HG02981 (cell line): ENCODE results near the gene HOXA10.
A peak's percentile ranks its signal among the peaks of the same experiment; 100 is the strongest.

Experiments used
- ATAC-seq: cut with Tn5 transposase; IDR thresholded peaks from one replicate; pipeline ENCODE4 v1.9.1; 2021; ENCODE audit warnings: mild to moderate bottlenecking, moderate library complexity; ENCODE audit not compliant: unreplicated experiment

The HOXA10 gene

DNA sequence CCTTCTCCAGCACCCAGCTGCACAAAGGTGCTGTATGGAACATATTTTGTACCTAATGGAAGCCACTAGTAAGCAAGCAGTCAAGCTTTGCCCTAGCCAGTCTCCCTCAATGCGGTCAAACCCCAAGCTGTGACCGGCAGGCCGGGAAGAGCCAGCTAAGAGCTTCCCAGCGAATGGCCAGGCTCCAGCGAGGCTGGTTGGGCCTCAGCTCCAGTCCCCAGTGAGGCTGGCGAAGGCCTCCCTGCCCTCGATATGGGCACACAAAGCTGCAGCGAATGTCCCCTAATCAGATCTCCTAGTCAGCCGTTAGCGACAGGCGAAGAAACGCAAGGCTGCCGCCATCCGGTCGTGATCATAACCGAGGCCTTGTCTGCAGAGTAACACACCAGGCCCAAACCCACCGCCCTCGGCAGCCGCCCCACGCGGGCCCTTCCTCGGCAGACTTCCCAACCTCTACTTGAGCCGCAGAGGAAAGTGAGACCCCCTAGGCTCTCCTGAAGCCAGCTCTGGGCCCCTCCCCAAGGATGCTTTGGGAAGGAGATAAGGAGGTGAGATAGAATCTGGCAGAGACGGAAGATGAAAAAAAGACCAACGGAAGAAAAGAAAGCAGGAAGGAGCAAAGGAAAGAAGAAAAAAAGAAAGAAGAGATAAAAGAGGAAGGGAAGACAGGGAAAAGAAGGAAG lies 5.7 kb downstream of the HOXA10 start:
- ATAC-seq = no peak

DNA sequence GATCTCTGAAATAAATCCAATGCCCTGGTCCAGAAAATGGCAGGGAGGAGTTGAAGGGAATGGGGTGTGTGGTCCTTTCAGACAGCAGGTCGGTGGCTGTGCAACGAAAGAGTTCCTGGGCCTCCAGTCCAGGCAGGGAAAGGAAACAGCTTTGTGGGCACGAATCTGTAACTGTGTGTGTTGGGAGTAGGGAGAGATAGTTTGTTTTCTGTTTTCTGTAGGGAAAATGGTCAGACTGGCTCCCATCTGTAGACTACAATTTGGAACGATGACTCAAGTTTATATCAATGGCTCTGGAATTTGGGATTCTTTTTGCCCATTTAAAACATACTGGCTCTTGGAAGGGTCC lies 6.2 kb downstream of the HOXA10 start:
- no peak for ATAC-seq

DNA sequence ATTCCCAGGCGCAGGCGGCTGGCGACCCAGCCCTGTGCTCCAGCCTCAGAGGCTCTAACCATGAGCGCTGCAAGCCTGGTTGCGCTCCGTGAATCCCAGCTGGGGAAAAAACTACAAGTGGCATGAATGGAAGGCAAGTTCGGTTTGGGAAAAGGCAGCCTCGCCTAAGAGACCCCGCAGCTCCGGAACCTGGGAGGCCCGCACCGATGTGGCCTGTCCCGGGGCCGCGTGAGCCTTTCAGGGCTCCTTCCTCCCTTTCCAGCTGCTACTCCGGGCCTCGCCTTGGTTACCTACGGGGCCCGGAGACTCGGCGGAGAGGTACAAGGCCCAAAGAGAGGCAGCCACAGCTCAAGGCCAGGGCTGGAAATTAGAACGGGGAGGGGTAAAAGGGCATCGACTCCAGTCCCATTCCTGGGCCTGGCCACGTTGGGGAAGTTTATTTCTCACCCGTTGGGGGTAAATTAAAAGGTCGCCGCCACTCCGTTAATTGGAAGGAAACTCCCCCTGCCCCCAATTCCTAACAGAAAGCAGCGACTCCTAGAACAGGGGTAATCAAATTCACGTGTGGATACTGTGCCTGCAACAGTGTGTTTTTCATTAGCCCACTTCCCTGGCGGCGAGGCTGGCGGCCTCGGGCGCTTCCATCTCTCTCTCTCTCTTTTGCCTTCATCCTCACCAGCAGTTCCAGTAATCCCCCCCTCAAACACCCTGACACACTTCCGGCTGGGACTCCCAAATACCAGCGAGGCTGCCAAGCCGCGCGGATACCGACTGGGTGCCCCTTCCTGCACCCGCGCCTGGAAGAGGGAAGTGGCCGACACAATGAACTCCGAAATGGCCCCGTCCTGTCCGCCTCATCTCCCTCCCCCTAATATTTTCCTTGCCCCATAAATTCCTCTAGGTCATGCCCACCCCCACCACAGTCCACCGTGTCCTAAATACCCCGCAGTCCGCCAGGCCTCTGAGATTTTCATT lies 7.3 kb downstream of the HOXA10 start:
- ATAC-seq = no peak

DNA sequence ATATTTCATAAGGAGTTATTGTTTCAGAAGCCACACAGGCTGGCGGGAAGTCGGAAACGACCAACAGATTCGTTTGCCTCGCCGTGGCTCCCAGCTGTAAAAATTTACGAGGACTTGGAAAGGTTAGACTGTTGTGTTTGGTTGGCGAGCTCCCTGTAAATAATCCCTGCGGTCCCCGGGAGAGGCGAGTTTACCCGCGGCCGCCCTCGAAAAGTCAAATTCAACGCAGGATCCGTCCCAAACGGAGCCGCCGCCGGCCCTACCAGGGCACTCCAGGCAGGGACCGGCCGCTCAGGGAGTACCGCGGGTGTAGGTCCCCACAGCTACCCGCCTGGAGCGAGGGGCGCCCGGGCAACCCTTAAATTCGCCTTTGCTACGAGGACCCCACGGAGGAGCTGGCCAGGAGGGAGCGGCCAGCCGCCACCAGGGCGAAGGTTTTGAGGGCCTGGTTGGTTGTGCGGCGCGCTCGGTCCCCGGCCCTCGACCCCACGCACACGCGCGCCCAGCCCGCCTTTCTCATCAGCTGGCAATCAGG lies 8.1 kb downstream of the HOXA10 start:
- no peak for ATAC-seq

DNA sequence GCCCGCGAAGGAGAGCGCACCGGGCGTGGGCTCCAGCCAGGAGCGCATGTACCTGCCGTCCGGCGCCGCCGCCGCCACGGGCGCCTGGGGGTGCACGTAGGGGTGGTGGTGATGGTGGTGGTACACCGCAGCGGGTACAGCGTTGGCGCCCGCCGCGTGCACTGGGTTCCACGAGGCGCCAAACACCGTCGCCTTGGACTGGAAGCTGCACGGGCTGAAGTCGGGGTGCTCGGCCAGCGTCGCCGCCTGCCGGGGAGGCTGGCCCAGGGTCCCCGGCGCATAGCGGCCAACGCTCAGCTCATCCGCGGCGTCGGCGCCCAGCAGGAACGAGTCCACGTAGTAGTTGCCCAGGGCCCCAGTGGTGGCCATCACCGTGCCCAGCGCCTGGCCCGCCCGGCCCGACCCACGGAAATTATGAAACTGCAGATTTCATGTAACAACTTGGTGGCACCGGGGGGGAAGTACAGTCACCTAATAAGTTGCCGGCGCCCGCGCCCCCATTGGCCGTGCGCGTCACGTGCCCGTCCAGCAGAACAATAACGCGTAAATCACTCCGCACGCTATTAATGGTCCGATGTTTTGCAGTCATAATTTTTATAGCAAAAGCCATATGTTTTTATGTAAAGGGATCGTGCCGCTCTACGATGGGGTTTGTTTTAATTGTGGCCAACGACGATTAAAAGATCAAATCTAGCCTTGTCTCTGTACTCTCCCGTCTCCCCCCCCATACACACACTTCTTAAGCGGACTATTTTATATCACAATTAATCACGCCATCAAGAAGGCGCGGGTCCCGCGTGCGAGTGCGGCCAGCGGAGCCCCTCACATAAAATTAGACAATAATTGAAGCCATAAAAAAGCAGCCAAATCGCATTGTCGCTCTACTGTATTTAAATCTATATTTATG lies 8.8 kb downstream of the HOXA10 start, which contains the start of gene HOXA9:
TSS of gene HOXA9 (minus strand) at position 449 of the 907 bp plus-strand sequence. CDS start at position 369, 80 bp downstream.
- no peak for ATAC-seq

DNA sequence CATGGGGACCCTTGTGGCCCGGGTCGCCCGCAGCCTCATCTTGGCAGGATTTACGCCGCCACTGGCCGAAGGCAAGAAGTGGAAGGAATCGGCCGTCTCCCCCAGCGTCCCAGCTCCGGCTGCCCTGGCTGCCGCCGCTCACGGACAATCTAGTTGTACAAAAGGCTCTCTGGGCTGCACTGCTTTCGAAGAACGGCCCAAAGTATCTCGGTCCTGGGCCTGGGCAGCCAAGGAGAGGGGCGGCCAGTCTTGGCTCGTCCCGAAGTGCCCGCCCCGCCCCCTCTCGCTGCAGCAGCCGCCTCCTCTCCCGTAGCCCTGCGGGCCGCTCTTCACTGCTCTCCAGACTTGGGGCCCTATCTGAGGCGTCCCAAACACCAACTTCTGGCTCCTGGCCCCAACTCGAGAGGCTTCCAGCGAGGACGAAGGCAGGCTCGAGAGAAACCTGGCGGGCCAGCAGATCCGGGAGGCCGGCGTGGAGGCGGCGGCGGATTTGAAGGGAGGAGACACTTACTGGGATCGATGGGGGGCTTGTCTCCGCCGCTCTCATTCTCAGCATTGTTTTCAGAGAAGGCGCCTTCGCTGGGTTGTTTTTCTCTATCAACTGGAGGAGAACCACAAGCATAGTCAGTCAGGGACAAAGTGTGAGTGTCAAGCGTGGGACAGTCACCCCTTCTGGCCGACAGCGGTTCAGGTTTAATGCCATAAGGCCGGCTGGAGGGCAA lies 9.6 kb downstream of the HOXA10 start:
- no peak for ATAC-seq

DNA sequence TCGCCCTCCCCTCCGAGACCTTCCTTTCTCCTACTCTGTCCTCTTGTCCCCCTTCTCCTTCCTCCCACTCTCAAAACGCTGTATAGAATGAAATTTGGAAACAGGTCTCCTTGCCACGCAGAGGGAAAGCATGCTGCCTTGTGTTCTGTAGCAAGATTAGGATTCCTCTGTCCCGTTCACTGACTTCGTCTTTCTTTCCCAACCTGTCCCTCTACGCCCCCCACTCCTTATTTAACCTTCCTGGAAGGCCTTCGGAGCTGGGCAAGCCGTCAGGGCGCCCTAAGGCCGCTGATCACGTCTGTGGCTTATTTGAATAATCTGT lies 10.1 kb downstream of the HOXA10 start:
- no peak for ATAC-seq

DNA sequence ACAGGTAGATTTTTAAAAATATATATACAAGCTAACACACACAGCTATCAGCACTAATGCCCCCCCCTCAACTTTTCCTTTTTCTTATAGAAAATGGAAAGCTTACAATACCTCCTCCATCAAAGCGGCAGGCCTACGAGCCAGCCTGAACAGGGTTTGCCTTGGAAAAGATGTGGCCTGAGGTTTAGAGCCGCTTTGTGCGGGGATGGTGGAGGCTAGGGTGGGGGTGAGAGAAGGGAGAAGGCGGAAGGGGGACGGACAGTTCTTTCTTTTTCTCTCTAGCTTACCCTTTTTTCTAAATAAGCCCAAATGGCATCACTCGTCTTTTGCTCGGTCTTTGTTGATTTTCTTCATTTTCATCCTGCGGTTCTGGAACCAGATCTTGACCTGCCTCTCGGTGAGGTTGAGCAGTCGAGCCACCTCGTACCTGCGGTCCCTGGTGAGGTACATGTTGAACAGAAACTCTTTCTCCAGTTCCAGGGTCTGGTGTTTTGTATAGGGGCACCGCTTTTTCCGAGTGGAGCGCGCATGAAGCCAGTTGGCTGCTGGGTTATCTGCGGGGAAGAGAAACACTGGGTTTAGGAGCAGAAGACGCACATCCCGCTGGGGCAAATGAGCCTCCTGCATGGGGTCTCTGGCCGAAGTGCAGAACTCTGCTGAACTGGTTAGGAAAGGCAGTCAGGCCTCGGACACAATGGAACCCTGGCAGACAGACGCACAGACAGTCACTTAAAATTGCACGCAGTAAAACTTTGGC lies 10.7 kb downstream of the HOXA10 start:
- no peak for ATAC-seq

DNA sequence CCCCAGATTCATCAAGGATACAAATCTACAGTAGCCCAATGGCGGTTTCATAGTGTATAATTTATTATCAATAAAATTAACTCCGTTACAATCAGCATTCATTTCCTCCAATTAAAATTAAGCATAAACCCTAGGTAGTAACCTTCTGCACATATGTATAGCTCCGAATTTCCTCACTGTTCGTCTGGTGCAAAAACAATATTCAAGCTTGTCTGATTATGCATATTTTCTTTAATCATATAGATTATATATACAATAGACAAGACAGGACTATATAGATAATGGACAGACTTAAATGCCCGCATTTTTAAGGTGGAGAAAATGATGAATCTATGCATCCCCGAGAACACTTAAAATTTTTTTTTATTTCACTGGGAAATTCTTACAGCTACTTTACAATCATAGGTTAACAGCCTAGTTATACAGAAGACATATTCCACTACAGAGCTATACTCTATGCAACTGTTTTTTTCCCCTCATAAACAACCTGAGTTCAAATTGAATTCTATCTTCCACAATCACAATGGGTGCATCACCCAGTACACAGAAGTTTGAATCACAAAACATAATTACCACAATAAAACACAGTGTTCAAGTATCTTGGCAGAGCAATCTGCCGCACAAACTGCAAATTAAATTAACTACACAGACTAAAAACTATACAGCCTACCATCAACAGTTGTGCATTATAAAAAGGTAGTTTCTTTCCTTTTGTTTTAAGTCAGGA lies 11.4 kb downstream of the HOXA10 start:
- no peak for ATAC-seq

DNA sequence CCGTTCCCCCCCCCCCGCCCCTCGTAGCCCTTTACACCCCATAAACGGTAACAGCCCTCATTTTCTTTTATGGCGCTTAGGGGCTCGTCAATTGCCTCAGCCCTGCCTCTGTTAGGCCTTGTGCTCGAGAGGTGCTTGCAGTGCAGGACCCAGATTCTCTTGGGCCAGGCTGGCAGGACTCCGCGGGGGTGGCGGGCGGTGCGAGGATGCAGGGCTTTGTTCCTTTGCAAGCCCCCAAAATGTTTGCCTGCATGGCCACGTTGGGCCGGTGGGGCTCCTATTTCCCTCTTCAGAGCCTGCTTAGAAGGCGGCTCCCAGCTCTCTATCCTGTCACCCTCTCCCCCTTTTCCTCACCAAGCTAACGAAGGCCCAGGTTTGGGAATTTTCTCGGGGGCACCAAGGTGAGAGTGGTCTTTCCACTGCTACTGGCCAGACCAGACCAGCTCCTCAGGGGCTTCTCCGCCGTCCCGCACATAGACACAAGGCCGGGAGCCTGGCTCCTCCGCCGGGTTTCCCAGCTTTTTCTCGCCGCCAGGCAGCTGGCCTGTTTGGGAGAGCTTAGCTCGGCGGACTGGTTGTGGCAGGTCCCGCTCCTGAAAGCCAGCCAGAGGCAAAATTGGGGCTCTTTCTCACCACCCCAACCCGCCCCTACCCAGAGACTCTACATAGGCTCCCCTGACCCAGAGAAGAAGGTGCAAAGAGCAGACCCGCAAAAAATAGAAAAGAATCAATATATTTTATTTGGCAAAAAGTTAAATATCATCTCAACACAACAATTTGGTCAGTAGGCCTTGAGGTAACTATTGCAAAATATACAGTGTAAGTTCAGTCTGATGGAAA lies 12.2 kb downstream of the HOXA10 start:
- no peak for ATAC-seq

DNA sequence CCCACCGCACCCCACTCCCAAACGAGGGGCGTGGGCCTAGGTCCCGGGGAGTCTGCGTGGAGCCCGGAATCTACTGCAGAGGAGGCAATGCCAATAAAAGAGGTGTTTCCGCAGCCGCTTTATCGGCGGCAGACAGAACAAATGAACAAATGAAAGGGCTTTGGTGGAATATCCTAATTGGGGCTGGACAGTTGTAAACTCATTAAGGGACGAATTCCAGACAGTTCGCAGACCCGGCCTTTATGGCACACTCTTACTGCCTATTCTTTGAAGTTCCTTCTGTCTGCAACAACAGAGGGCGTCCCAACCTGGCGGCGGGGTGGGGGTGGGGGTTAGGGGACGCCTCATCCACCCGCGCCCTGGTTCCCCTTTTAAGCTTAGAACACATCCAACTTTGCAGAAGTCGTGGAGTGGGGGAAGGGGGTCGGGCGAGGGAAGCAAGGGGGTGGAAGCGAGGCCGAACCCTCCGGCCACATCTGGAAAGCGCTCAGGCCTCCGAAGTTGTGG lies 12.9 kb downstream of the HOXA10 start:
- ATAC-seq = no peak

DNA sequence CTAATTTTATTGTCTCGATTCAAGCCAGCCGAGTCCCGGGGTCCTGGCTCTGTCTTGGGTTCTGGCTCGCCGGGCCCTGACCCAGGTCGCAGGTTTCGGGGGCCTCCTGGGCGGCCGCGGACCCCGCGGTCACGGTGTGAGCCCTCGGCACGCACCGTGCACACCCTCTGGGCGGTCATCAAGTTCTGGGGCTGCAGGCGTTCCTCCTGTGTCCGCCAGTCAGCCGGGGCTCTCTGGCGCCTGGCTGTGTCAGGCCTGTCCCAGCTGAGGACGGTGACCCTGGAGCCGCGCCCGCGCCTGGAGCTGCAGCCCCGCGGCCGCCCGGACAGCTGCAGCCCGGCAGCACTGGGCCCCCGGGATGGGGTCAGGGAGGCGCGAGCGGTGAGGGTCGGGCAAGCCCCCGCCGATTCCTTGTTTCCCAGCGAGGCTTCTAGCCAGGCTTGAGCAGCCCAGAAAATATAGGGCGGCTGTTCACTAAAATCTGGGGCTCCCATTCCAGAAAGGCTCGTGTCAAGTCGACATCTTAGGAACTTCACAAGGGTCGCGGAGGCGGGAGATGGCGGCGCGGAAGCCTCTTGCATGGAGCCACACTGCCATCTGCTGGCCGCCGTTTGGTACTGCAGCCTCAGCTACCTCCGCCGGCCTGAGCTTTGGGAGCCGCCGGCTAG lies 13.4 kb downstream of the HOXA10 start:
- ATAC-seq = peak; percentile 43

DNA sequence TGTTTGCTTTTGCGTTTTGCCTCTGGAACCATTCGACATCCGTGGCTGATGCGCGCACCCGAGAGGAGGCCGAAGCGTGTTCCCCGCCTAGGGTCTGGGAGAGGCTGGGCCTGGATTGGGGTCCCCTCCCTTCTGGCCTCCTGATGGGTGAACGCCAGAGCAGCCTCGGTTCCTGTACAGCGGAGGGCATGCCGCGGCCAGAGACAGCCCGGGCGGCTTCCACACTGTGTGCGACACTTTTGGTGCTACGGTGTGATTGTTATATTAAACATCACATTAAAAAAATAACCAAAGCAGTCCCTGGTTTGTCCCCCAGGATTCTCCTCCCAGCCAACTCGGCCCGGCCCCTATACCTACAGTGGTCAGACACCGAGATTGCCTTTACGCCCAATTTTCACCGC lies 14.0 kb downstream of the HOXA10 start:
- no peak for ATAC-seq

DNA sequence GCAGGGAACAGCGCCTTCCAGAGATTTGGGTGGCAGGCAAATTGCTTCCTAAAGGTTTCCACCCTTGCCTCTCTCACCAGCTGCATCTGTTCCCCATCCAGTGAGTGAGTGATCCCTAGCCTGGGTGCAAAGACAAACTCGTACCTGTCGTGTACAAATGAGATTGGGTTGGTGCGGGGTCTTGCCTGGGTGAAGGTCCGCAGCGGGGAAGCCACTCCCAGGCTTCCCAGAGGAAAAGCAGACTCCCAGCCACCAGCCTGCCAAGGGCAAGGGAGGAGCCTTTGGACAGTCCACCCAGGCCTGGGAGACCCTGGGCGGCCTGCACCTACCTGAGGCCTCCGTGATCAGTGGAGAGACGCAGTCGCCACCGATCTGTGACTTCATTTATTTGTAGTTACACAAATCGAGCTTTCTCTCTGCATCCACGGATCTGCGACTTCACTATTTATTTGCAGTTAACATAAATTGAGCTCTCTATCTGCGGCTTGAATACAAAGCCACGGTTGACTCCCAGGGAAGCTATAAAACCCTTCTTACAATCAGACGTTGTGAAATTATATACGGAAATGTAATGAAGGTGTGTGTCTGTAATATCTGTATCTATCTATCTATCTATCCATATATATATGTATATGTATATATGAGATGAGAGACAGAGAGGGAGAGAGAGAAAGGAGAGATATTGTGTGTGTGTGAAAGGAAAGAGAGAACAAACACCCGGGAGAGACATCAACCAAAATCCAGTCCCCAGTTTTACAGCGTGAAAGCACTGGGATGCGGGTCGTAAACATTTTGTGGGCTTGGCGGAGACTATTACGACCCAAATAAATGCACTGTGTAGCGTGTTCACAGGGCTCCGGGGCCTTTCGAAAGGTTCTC lies 14.6 kb downstream of the HOXA10 start:
- no peak for ATAC-seq

DNA sequence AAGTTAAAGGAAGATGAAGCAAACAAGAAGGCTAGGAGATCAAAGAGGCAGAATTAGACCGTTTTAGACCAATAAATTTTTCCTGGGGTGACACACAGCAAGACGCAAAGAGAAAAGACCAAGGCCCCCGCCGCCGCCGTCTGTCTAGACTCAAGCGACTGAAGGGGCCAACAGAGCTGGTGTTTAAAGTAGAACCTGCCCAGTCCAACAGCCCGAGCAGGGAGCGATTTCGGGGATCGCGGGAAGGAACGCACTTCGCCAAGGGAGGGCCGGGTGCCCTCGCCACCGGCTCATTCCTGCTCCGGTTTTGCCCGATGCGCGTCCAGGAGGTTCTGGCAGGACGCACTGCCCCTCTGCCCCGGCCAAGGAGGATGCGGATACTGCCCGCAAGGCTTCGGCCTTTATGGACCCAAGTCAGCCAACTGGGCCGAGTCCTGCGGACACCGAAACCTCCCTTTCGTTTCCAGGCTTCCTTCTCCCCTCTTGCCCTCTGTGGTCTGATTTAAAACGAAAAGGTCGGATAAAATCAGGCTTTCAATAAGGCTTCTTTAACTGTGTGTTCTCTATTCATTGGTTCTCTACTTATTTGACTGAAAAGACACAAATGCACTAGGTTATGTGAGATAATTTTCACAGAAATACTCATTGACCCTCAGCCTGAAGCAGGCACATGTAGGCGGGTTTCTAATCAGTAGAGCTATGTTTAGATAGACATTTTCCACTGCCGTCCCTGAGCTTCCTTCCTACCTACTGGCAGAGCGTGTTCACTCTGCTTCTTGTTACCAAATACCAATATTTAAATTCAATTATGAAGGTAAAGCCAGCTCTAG lies 15.5 kb downstream of the HOXA10 start:
- no peak for ATAC-seq
